ENCODE measurements around the gene FERD3L.

The FERD3L gene

GRCh38 chr7:19133886-19134285 lies 11.3 kb downstream of the FERD3L start:
- H3K4me1 Mint-ChIP-seq, result no peaks in the 10 kb centered on the region
- H3K36me3 Mint-ChIP-seq (ENCODE audit: low read depth), result no peaks in the 10 kb centered on the region
- H3K27ac Mint-ChIP-seq, result no peak overlapping the region
- no peak for DNase-seq
- no peak overlapping the region for H3K4me3 Mint-ChIP-seq
- H3K27me3 Mint-ChIP-seq (ENCODE audit: low read depth, poor library complexity), result peaks cover 3% of the 10 kb centered on the region
- no peak for TF ChIP-seq CTCF (IDR thresholded peaks at IDR 0.05)
- no peaks in the 10 kb centered on the region for H3K9me3 Mint-ChIP-seq

GRCh38 chr7:19133390-19133789 lies 11.8 kb downstream of the FERD3L start:
- no peak for DNase-seq
- H3K27ac Mint-ChIP-seq, result no peak overlapping the region
- H3K27me3 Mint-ChIP-seq (ENCODE audit: low read depth, poor library complexity), result peaks cover 3% of the 10 kb centered on the region
- no peaks in the 10 kb centered on the region for H3K36me3 Mint-ChIP-seq (ENCODE audit: low read depth)
- TF ChIP-seq CTCF (IDR thresholded peaks at IDR 0.05), result no peak
- no peaks in the 10 kb centered on the region for H3K9me3 Mint-ChIP-seq
- H3K4me1 Mint-ChIP-seq, result no peaks in the 10 kb centered on the region
- no peak overlapping the region for H3K4me3 Mint-ChIP-seq

- H3K4me3 Mint-ChIP-seq, result no peak overlapping the region
- no peaks in the 10 kb centered on the region for H3K36me3 Mint-ChIP-seq (ENCODE audit: low read depth)
- no peaks in the 10 kb centered on the region for H3K9me3 Mint-ChIP-seq
- no peak for DNase-seq
- no peak for TF ChIP-seq CTCF (IDR thresholded peaks at IDR 0.05)
- no peak overlapping the region for H3K27ac Mint-ChIP-seq
- H3K4me1 Mint-ChIP-seq, result no peaks in the 10 kb centered on the region
- peaks cover 3% of the 10 kb centered on the region for H3K27me3 Mint-ChIP-seq (ENCODE audit: low read depth, poor library complexity)
Observed at GRCh38 chr7:19128856-19129255, 16.4 kb downstream of the FERD3L start.

- peak; percentile 86 for TF ChIP-seq CTCF (IDR thresholded peaks at IDR 0.05)
- Mint-ChIP-seq H3K27me3 (ENCODE audit: low read depth, poor library complexity) (peaks cover 46% of the 10 kb centered on the region), H3K9me3 (no peaks in the 10 kb centered on the region), H3K4me3 (peak overlapping the region; percentile 9), H3K27ac (no peak overlapping the region), H3K36me3 (ENCODE audit: low read depth) (no peaks in the 10 kb centered on the region), H3K4me1 (peaks cover 40% of the 10 kb centered on the region)
- no peak for DNase-seq
Observed at GRCh38 chr7:19121977-19122588, 23.1 kb downstream of the FERD3L start.

- Mint-ChIP-seq H3K27ac (no peak overlapping the region), H3K4me3 (peak overlapping the region; percentile 89), H3K27me3 (ENCODE audit: low read depth, poor library complexity) (peaks cover 60% of the 10 kb centered on the region)
Observed at GRCh38 chr7:19119870-19120486, 25.2 kb downstream of the FERD3L start.

More at GRCh38 chr7:19119870-19120486, 25.2 kb downstream of the FERD3L start:
- peaks cover 44% of the 10 kb centered on the region for H3K4me1 Mint-ChIP-seq
- no peaks in the 10 kb centered on the region for H3K9me3 Mint-ChIP-seq
- DNase-seq, result peak; percentile 8
- TF ChIP-seq CTCF (IDR thresholded peaks at IDR 0.05), result no peak
- no peaks in the 10 kb centered on the region for H3K36me3 Mint-ChIP-seq (ENCODE audit: low read depth)
